Occipital lobe (tissue), 2 donors: Measurements from ENCODE around the gene BCAS1. TPM values are rescaled to one million over a fixed set of nuclear protein-coding genes. Genes with fewer than 3 reads are reported as not detected.

Experiments
- DNase-seq: peaks from one replicate; lab custom pipeline; 2025; lab: John Stamatoyannopoulos, UW
- total RNA-seq: library from RNA; depleted of rRNA; stranded (reverse); fragments of >200 nt; gene quantifications from one replicate; pipeline ENCODE4 v1.2.3, GENCODE V29; 2014

The BCAS1 gene
- total RNA-seq, 1 donor from 2014 or later = 3.0 TPM

DNA sequence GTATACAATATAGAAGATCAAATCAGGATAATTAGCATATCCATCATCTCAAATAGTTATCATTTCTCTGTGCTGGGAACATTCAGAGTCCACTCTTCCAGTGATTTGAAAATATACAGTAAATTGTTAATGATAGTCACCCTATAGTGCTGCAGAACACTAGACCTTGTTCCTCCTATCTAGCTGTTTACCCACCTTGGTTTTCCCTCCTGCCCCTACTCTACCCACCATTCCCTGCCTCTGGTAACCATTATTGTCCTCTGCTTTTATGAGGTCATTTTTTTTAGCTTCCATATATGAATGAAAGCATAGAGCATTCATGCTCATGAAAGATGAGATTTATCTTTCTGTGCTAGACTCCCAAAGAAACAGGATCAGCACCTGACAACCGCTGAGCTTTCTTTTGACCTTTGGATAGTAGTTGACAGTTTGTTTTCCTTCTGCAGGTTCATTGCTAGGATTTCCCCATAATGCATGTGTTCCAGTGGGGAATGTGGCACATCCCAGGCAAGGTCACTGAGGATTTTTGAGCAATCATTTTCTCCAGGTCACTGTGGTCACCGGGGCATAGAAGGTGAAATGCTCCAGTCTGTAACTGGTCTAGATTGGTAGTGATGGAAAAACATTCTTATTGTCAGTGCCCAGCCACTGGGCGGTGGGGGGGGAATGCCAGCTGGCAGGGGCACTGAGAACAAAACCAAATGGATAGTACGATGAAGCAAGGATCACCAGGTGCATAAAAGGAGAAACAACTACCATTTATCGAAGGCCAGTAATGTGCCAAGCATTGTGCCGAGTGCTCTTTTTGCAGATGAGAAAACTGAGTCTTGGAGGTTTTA is 33.6 kb upstream of the BCAS1 start:
- no peak for DNase-seq

DNA sequence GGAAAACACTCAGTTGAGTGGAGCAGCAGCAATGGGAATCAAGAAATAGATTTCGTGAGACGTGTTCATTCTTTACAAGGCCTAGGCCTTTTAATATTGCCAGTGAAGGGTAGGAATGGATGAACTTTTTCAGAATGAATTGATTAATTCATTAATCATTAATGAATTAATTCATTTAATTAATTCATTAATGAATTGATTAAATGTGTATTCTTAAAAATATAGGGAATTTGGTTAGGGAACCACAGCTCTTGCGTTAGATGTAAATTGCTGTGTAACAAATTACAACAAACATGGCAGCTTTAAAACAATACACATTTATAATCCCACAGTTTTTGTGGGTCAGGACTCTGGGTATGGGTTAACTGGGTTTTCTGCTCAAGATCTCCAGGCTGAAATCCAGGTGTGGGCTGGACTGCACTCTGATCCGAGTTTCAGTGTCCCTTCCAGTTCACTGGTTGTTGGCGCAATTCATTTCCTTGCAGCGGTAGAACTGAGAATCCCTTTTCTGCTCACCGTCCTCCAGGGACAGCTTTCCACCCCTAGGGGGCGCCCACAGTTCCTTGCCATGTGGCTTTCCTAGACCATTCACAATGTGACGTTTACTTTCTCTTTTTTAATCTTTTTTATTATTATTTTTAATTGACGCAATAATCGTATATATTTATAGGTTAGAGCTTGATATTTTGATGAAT is 32.8 kb upstream of the BCAS1 start:
- DNase-seq = no peak

DNA sequence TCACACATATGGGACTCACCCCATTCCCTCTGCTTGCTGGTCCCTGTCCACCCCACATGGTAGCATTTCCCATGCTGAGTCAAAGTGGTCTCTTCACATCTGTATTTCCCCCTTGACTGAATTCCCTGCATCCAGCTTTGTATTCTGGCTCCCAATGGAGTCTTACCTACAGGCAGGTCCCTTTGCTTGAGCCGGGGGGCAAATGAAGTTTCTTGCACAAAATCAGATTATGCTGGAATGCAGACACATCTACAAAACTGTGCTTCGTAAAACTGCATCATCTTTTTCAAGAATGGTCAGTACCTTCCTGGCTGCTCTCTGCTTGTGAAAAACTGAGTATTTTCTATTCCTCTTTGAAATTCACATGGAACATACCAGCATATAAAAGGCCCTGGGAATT is 32.1 kb upstream of the BCAS1 start:
- no peak for DNase-seq

DNA sequence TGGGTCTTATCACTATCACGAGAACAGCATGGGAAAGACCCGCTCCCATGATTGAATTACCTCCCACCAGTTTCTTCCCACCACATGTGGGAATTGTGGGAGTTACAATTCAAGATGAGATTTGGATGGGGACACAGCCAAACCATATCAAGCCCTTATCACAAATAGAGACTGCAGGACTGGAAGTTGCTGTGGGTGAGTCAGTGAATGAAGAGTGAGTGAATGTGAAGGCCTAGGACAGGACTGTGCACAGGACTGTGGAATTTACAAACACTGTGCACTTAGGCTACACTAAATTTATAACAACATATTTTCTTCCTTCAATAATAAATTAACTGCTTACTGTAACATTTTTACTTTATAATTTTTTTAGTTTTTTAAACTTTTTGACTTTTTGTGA is 30.2 kb upstream of the BCAS1 start:
- no peak for DNase-seq

DNA sequence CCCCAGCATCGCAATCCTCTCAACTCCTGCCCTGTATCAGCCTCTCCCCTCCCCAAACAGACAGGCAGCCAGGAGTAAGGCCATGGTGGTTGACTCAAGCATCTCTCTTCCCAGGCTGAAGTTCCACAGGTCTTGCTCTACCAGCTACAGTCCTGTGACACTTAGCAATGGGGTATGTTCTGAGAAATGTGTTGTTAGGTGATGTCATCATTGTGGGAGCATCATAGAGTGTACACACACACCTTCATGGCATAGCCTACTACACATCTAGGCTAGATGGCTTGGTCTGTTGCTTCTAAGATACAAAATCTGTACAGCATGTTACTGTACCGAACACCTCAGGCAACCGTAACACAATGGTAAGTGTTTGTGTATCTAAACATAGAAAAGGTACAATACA is 29.5 kb upstream of the BCAS1 start:
- DNase-seq = no peak

DNA sequence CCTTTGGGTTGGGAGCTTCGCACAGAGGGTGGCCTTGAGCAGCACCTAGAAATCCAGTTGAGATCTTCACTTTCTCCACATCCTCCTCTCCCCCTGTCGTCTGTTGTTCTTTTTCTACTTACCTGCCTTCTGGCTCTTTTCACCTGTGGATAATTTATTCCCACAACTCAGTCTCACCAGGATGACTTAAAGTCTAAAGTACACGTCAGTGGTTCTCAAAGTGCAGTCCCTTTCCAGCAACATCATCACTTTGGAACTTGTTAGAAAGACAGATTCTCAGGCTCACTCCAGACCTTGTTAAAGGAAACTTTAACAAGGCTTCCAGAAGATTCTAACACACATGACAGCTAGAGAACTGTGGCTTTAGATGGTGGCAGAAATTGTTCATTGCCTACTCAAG is 27.7 kb upstream of the BCAS1 start:
- DNase-seq = no peak

DNA sequence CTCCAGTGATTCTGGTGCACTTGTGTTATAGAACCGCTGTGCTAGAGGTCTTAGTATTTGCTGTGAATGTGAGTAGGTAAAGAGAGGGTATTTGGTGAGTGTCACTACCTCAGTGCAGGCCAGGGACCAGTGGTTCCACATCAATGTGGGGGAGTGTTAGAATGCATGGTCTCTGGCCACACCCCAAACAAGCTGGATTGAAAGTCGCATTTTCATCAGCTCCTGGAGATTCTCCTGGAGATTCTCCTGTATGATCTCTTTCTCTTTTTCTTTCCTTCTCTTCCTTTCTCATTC is 26.8 kb upstream of the BCAS1 start:
- DNase-seq = no peak

DNA sequence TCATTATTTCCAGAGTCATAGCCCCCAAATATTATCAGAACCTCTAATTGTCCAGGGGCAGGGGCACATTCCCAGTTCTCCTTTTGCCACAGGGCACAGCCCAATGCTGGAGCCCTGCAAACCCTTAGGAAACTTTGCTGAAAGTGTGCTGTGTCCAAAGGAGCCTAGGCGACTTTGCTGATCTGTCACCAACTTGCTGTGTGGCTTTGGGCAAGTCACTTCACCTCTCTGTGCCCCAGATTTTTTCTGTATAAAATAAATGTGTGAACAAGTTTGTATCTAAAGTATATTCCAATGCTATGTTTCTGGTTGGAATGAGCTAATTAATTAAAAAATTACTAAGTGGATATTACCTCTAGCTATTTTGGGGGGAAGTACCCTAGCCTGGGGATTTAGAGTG is 25.4 kb upstream of the BCAS1 start:
- no peak for DNase-seq

DNA sequence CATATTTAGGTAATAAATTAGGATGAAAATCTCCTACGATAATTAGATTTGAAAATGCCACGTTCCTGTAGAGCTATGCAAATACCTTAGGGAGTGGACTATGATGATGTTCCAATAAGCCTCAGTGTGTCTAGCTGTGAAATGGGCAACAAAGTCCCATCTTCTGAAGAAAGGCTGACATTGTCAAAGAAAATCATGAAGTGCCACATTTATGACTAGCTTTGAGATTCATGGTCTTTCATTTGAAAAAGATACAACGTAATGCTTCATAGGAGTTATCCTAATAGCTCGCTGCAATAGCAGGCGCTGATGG is 23.8 kb upstream of the BCAS1 start:
- DNase-seq = no peak

DNA sequence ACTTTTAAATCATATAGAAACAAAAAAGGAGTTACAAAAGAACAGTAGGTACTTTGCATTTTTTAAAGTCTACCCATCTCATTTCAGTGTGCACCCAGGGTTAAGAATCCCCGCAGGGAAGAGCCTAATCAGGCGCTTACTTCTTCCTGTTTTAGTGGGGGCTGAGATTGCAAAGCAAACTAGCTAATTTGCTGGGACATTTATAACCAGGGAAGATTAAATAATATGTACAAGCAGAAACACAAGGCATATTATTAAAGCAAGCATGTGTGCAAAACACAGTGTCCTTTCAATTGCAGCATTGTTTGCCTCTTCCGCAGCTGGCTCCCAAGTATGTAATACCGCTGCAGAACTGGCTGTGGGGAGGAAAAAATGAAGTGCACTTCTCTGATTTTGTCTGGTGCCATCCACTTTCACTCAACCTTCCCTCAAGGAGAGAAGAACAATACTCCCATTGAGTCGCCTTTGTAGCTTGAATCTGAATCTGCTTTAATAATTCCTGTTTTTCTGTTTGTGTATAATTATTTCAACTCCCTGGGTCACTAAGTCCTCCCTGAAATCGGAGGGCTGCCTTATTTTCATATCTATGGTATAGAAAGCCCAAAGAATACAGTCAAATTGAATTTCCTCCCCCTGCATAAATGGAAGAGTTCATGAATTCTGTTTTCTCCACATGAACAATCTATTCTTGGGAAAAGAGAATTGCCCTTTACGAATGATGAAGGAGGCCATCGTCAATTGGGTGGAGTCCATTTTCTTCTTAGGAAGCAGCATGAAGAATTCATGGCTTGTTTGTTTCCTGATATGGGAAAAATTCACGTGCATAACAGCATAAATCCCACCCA is 23.3 kb upstream of the BCAS1 start:
- DNase-seq = no peak

DNA sequence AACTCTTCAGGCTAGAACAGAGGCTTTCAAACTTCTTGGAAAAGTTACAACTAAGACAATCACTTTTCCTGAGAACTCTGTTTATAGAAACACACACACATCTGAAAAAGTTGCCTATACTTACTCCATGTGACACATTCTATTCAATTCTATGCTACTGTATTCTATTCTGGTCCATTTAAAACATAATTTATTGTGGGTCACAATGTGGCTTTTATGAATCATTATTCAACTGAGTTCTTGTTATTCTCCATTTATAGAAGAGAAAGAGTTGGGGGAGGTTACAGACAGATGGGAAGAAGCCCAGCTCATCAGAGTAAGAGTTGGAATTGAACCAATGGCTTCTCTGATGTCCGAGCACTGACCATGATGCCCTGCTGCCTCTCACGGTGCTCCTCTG is 21.6 kb upstream of the BCAS1 start:
- no peak for DNase-seq

DNA sequence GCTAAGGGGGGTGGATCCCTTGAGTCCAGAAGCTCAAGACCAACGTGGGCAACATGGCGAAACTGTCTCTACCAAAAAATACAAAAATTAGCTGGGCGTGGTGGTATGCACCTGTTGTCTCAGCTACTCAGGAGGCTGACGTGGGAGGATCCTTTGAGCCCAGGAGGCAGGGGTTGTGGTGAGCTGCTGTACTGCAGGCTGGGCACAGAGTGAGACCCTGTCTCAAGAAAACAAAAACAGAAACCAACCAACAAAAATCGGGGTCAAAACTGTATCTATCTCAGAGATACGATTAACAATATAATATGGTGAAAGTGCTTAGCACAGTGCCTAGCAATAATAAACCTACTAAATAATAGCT is 20.7 kb upstream of the BCAS1 start:
- no peak for DNase-seq

DNA sequence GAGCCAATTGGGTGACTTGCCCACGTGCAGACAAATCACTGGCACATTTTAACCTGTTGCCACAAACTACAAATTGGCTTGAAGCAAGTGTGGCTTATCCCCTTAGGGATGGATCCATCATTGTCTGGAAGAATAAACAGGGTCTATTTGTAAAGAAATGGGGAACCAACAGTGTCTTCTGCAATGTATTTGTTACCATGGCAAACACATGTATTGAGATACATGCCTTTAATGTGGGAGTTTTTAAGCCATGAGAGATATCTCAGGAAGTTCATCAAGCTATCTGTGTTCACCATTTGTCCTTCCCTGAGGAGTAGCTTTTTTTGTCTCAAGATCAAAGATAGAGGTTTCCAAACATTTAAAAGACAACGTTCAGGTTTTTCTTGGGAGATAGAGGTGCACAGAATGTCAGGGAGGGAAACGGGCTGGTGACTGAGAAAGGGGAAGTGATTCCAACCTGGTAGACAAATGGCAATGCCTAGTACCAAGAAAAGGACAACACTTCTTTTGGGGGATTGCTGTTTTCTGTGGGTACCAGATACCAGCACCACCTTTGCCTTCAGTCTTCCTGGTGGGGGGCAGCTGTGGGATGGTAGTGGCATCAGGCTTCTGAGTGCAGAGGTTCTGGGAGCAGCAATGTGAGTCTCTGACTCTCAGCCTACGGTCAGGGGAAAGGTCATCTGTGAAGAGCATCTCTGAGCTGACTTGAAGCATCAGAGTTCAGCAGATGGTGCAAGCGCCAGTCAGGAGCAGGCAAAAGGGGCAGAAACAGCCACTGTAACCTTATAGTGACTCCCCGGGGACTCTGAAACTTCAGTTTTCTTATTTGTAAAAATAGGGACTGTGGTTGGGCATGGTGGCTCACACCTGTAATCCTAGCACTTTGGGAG is 20.1 kb upstream of the BCAS1 start:
- DNase-seq = no peak

DNA sequence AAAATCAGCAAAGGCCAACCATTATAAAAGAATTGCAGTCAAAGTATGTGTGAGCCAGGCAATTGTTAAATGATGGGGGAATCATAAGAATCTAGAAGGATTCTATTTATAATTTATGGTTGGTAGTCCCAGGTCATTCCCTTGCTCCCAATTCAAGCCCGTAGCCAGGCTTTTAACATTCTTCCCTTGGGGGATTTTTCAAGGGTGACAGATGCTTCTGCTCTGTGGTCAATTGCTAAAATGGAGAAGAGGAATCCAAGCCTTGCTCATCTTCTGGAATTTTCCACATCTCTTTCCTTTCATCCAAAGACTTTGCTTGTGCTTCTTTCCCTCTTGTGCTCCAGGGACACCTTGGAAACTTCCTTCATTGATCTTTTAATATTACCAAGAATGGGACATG is 18.0 kb upstream of the BCAS1 start:
- no peak for DNase-seq

DNA sequence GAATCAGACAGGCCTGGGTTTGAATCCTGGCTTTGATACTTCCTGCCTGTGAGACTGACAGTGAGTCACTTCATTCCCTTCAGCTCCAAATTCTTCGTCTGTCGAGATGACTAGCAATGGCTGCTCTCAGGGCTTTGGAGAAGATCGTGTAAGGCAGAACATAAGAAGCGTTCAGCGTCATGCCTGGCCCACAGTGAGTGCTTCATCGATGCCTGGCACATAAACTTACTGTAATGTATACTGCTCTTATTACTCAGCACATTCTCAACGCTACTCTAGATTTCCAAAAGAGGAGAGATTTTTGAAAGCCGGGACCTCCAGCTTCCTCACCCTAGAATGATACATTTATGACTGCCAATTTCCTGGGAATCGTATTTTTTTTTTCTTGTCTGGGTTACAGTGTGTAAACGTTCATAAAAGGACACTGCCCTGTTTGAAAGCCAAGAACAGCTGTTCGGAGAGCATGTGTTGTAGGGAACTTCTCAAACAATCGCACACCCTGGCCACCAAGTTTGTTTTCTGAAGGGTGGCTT is 16.2 kb upstream of the BCAS1 start:
- no peak for DNase-seq

DNA sequence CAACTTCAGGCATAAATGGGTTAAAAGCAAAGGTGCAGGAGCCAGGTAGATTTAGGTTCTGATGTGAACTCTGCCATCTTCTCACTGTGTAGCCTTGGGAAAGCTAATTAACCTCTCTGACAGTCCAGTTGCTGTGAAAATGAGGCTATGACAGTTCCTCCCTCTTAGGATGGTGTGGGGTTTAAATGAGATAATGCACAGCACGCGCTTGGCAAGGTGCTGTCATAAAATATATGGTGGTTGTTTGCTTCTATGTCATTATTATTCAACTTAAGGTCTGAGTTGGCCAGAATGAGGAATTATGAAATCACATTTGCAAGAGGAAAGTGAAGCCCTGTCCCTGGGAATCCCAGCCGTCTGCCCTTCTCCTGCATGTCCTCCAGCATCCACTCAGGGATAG is 15.5 kb upstream of the BCAS1 start:
- DNase-seq = no peak

DNA sequence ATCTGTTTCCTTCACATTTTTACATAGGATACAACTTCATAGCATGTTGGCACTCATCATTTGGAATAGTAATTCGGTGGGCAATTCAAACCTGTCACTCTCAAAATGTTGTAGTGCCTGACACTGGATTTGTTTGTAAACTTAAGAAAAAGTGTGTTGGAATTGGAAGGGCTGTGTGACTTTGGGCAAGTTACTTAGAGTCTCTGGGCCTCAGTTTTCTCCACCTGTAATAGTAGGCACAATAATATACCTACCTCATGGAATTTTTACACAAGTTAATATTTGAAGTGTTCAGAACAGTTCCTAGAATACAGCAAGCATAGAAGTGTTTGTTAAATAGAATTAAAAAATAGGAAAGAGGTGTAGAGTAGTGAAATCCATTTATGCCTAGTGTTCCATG is 15.0 kb upstream of the BCAS1 start:
- no peak for DNase-seq

DNA sequence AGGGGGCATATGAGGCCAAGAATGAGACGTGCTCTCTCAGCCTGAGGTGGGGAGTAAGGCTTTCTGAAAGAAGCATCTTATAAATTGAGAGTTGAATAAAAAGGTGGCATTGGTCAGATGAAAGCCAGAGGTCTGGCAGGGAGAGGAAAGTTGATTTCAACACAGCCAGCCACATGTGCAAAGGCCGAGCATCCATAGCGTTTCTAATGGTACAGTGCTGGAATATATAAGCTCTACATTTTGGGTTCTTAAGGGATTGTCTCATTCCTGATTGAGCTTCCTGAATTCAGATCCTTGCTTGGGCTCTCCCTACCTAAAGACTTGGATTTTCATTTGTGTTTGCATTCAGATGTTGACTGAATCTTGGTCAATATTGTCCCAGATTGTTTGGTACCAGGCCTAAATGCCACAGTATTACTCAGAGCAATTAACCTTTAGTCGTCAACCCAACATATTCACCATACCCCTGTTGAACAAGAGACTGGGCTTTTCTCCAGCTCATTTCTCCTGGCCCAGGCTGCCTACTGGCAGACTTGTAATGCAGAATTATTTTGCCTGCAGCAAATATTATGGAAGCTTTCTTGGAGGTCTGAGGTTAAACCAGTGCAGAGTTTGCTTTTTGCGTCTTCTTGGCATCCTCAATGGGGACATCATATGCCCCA is 14.5 kb upstream of the BCAS1 start:
- no peak for DNase-seq

DNA sequence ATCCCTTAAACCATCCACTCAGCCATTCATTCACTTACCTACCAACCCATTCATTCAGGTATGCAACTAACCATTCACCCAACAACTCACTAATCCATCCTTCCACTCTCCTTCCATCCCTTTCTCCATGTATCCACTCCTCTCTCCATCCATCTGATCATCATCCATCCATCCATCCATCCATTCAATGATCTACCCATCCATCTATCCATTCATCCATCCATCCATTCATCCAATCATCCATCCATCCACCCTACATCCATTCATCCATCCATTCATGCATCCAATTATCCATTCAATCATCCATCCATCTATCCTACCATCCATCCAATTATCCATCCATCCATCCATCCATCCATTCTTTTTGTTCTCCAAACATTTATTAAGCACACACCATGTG is 13.8 kb upstream of the BCAS1 start:
- no peak for DNase-seq

DNA sequence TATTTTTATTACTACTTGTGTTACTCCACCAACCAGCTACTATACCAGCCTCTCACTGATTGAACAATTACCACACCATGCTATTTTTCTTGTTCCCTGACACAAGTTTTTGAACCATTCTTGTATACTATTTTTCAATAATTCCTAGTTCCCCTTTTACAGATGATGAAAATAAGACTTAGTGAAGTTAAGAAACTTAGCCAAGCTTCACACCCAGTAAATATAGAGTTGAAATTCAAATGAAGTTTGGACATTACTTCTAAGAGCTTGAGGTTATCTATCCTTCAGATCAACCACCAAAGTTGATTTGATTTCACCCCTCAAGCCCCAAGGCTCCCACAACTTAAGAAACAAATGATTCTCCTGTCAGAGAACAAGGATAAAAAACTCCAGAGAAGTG is 13.1 kb upstream of the BCAS1 start:
- DNase-seq = no peak

DNA sequence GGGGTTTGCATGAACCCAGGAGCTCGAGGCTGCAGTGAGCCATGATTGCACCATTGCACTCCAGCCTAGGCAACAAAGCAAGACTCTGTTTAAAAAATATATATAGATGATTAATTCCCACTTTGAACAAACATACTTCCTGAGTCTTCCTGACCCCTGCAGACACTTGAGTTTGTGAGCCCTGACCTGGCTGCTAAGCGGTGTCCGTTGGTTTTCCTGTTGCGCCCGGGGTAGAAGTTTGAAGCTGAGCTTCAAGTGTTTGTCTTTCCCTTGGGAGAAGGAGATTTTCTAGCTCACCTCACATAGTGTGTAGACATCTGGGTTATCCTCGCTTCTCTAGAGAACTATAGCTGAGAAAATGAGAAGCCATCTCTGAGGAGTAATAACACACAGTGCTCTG is 11.7 kb upstream of the BCAS1 start:
- DNase-seq = no peak
